GM18511 (cell line): ENCODE data around the gene KCNJ2.

Source experiments
- ATAC-seq: cut with Tn5 transposase; IDR thresholded peaks from one replicate; pipeline ENCODE4 v1.9.1; 2021; ENCODE audit warnings: mild to moderate bottlenecking, moderate library complexity; ENCODE audit not compliant: unreplicated experiment

KCNJ2 gene

DNA sequence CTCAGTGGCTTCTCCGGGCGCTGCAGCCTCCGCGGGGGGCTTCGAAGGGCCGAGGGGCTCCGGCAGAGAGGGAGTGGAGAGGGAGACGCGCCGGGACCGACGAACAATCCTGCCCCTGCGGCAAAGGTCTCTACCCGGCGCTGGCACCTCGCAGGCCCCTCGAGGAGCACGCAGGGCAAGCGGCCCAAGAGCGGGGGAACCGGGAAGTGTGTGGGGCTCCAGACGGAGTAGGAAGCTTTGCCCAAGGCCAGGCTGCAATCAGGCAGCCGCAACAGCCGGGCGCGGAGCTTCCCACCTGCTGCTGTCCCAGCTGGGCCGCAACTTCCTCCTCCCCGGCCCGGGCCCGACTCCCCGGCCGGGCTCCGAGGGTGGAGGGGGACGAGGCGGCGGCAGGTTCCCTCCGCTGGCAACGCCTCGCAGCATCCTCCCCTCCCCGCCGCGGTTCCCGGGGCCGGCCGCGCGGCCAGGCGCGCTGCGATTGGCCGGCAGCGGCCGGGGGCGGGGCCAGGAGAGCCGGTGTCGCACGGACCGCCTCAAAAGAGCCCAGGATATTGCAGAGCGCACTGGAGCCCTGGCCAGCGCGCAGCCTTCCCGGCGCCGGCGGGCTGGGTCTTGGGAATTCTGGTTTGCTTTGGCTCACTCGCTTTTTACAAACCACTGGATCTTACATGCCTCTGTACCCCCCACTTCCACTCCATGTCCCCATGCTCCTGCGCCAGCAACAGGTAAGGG, at the start of gene KCNJ2:
Gene KCNJ2, plus strand, starts transcription at position 556 of the 732 bp plus-strand sequence. CDS start 5,508 bp downstream, outside the sequence.
- peak; percentile 93 for ATAC-seq

DNA sequence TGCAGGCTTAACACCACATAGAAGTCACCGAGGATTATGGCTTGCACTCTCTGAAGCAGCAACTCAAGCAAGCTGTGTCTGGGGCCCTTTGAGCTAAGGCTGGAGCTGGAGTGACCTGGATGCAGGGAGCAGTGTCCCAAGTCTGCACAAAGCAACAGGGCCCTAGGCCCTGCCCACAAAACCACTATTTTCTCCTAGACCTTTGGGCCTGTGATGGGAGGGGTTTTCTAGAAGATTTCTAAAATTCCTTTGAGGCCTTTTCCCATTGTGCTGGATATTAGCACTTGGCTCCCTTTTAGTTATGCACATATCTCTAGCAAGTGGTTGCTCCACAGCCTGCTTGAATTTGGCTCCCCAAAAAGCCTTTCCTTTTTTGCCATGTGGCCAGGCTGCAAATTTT, 49.8 kb upstream of the KCNJ2 start:
- no peak for ATAC-seq

DNA sequence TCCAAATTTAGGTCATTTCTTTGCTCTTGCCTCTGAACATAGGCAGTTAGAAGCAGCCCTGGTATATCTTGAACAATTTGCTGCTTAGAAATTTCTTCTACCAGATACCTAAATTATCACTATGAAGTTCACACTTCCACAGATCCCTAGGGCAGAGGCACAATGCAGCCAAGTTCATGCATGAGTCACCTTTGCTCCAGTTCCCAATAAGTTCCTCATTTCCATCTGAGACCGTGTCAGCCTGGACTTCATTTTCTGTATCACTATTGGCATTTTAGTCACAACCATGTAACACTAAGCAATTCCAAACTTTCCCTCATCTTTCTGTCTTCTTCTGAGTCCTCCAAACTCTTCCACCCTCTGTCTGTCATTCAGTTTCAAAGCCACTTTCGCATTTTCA, 49.3 kb upstream of the KCNJ2 start:
- ATAC-seq, result no peak

GRCh38 chr17:70120425-70120824, 48.9 kb upstream of the KCNJ2 start:
- ATAC-seq, result no peak

DNA sequence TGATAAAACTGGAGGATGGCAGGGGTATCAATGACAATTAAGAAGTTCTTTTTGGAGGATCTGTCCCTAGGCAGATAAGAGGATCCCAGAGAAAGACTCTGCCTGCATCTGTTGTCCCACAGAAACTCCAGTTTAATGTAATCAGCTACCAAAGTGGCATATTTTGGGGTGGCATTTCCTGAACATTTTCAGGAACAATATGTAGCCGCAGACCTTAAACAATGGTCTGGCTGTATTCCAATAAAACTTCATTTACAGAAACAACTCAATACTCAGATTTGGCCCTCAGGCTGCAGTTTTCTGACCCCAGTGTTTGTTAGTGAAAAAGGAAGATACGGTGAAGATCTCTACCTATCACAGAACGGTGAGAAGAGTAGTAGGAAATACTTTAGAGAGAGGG, 48.2 kb upstream of the KCNJ2 start:
- no peak for ATAC-seq

- no peak for ATAC-seq
Measured at GRCh38 chr17:70123193-70123592, 46.1 kb upstream of the KCNJ2 start.

- ATAC-seq, result no peak
Measured at GRCh38 chr17:70124723-70125122, 44.6 kb upstream of the KCNJ2 start.

GRCh38 chr17:70127221-70127873, 42.0 kb upstream of the KCNJ2 start:
- no peak for ATAC-seq

DNA sequence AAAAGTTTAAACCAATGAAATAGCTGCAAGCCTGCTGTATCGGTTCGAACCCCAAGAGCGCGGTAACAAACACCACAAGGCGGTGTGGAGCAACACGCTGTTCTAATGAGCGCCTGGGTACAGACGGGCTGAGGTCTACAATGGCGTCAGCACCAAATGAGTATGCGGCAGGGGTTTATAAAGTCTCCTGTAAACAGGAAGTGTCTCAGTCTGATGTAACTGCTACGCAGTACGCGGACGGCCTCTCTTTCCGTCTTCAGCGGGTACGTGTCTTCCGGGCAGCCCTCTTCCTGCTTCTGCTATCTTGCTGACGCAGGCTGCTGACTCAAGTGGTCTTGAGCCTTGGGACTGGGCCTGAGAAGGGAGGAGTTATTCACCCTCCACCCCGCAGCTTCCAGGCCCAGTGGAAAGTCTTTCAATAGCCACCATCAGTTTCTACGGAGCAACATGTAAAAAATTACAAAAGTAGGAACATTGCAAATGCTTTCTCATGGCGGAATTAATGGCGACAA, 40.5 kb upstream of the KCNJ2 start:
- ATAC-seq, result no peak

DNA sequence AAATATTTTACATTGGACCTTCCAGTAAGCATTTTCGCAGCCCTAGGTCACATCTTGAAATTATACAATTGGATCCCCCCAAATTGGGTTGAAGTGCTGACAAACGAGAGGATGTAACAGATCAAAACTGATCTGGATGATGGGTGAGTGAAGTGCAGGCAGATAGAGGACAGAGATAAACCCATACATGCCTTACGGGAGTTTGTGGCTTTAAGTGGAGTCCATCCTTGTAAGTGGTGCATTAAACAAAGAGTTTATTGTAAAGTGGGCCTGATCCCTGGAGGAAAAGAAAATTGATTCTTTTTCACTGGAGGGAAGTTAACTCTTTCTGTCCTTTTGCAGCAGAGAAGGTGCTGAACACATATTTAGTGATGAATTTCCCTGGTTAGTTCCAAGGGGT, 39.0 kb upstream of the KCNJ2 start:
- ATAC-seq, result no peak

DNA sequence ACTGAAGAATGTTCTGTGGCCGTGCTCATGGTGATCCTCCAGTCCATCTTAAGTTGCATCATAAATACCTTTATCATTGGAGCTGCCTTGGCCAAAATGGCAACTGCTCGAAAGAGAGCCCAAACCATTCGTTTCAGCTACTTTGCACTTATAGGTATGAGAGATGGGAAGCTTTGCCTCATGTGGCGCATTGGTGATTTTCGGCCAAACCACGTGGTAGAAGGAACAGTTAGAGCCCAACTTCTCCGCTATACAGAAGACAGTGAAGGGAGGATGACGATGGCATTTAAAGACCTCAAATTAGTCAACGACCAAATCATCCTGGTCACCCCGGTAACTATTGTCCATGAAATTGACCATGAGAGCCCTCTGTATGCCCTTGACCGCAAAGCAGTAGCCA, 36.8 kb upstream of the KCNJ2 start:
- ATAC-seq, result no peak

- ATAC-seq, result no peak
Measured at GRCh38 chr17:70134042-70134441, 35.3 kb upstream of the KCNJ2 start.

- ATAC-seq, result no peak
Measured at GRCh38 chr17:70134777-70135176, 34.6 kb upstream of the KCNJ2 start.

GRCh38 chr17:70136131-70136530, 33.2 kb upstream of the KCNJ2 start:
- ATAC-seq, result no peak

GRCh38 chr17:70137451-70138230, 31.7 kb upstream of the KCNJ2 start:
- ATAC-seq, result peak; percentile 100

GRCh38 chr17:70138291-70138865, 31.0 kb upstream of the KCNJ2 start:
- no peak for ATAC-seq

DNA sequence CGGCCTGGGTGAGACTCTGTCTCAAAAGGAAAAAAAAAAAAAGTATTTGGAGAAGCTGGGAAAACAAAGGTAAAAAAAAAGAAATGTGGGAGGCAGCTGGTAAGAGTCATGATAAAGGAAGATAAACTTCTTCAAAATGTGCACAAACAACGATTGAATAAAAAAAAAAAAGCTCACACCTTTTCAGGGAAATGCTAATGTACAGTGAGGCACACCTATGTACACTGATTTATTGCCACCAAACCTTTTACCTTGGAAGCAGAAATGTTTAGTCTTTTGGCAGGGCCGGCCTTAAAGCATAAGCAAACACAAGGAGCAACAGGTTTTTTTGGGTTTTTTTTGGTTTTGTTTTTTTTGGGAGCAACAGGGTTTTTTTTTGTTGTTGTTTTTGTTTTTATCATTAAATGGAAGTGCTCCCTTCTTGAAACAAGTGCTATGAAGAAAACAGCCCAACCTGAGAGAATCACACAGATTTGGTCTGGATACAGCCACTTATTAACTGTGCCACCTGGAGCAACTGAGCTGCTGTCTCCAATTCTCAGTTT, 29.8 kb upstream of the KCNJ2 start:
- ATAC-seq, result no peak

DNA sequence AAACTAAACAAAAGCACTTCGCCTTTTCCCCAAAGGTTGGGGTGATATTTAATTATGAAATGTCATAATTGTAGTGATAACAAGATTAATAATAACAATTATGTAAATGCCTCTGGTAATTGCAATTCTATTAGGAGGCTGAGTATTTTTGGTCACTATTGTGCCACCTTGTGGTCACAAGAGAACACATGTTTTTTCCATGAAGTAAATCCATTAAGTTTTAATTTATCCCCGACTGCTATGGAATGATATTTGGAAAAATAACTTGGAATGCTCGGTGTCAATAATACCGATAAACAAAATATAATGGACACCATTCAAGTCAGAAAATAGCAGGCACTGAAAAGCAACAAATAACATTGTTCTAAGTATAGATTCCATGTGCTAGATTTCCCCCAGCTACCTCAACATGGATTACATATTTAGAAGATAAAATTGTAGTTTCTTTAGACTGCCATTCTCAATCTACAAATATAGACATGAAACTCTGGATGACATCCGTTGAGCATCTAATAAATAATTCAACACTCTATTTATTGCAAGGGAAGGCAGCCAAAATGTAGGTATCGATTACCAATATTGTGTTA, 25.0 kb upstream of the KCNJ2 start:
- no peak for ATAC-seq

DNA sequence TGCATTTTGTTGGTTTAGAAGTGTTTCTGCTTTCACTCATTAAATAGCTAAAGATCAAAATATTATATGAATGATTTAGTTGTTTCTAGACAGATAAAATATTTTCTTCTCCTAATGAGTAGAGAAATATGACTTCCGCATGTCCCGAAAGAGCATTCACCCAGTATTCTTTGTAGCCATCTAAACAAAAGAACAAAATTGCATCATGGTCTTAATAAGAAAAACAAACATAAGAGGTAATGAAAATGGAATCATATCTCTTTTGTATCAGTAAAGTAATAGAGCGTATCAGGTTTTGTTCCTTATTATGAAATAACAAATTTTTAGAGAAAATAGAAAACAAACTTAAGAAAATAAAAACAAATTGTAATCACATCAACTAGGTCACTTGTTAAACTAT, 16.1 kb upstream of the KCNJ2 start:
- ATAC-seq, result no peak

- no peak for ATAC-seq
Measured at GRCh38 chr17:70157151-70157550, 12.2 kb upstream of the KCNJ2 start.

GRCh38 chr17:70158180-70158579, 11.2 kb upstream of the KCNJ2 start:
- ATAC-seq, result no peak
